Measurements from ENCODE around the gene SF3A1. TPM values are rescaled to one million over a fixed set of nuclear protein-coding genes. Genes with fewer than 3 reads are reported as not detected.

SF3A1 gene
- total RNA-seq, 4 donors from 2014 or later = 19.5 to 185 (median 40.2) TPM

DNA sequence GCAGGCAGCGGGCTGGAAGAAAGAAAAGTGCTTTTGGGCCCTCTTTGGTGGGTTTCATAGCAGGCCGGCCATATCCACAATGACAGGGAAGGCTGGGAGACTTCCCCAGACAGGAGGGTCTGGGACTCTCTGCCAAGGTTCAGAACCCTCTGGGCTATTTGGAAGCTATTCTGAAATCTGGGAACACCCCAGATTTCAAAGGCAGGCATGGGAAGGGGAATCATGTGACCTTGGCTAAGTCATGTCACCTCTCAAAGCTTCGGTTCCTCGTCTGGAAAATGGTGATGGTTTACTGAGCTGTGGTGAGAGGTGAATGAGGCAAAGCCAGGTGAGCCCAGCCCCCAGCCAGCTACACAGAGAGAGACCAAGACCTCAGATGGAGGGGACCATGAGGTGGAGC is 72.0 kb downstream of the SF3A1 start:
- Histone ChIP-seq H3K4me3 (no peak overlapping the region), H3K36me3 (no peaks in the 10 kb centered on the region), H3K27me3 (no peaks in the 10 kb centered on the region), H3K9me3 (no peaks in the 10 kb centered on the region), H3K27ac (no peak overlapping the region), H3K4me1 (peaks cover 0 to 13% of the 10 kb centered on the region in 2 donors)
- DNase-seq = no peak
- intact Hi-C loops (cut with DNase I; ENCODE audit: low total_unique reads) = loop anchor here (5.0 kb wide), 1 partner anchor 103 kb away; the partner anchor contains the start of gene RNF215
- TF ChIP-seq, protein P1, sequence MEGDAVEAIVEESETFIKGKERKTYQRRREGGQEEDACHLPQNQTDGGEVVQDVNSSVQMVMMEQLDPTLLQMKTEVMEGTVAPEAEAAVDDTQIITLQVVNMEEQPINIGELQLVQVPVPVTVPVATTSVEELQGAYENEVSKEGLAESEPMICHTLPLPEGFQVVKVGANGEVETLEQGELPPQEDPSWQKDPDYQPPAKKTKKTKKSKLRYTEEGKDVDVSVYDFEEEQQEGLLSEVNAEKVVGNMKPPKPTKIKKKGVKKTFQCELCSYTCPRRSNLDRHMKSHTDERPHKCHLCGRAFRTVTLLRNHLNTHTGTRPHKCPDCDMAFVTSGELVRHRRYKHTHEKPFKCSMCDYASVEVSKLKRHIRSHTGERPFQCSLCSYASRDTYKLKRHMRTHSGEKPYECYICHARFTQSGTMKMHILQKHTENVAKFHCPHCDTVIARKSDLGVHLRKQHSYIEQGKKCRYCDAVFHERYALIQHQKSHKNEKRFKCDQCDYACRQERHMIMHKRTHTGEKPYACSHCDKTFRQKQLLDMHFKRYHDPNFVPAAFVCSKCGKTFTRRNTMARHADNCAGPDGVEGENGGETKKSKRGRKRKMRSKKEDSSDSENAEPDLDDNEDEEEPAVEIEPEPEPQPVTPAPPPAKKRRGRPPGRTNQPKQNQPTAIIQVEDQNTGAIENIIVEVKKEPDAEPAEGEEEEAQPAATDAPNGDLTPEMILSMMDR (IDR thresholded peaks at IDR 0.05) = no peak
- no peak for TF ChIP-seq POLR2A (IDR thresholded peaks at IDR 0.05)

DNA sequence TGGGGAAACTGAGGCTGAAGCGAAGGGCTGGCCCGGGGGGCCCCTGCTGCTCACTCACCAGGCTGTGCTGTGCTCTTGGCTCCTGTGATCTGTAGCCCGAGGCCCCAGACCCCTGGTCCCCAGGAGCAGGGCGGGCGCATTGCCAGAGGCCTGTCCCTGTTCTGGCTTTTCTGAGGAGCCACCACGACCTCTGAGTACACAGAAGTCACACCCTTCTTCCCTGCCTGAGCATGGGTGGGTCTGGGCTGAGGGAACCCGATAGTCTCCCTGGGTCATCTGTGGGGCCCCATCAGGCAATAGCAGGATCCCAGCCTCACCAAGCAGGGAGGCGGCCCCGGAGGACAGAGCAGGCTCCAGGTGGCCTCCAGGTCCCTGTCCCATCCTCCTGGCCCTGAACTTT is 72.5 kb downstream of the SF3A1 start:
- no peak for TF ChIP-seq POLR2A (IDR thresholded peaks at IDR 0.05)
- TF ChIP-seq, protein P1 (IDR thresholded peaks at IDR 0.05) = no peak
- intact Hi-C loops (cut with DNase I; ENCODE audit: low total_unique reads) = no loop called here
- H3K27ac ChIP-seq = no peak overlapping the region

DNA sequence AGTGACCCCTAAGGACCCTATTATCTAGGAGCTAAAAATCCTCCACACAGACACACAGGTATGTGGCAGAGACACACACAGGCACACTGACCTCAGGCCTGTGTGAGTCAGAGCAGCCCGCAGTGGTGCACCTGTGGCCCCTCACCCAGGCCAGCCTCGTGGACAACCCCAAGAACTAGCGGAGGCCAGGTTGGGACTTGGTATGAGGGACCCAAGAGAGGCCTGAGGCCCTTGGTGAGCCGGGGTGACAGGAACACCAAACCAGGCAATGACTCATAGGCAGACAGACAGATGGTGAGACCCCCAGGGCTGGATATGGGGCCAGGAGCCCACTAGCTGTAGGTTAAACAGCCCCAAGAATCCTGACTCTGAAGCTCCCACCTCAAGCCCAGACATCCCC is 73.4 kb downstream of the SF3A1 start:
- Histone ChIP-seq H3K4me1 (peaks cover 0 to 11% of the 10 kb centered on the region in 2 donors), H3K27me3 (no peaks in the 10 kb centered on the region), H3K27ac (no peak overlapping the region), H3K36me3 (no peaks in the 10 kb centered on the region), H3K4me3 (no peak overlapping the region), H3K9me3 (no peaks in the 10 kb centered on the region)
- intact Hi-C loops (cut with DNase I; ENCODE audit: low total_unique reads) = no loop called here
- TF ChIP-seq, protein P1 (IDR thresholded peaks at IDR 0.05) = no peak
- no peak for TF ChIP-seq POLR2A (IDR thresholded peaks at IDR 0.05)
- DNase-seq = no peak

More for the DNA sequence above, 72.5 kb downstream of the SF3A1 start:
- H3K36me3 ChIP-seq = no peaks in the 10 kb centered on the region
- no peak for DNase-seq
- H3K4me3 ChIP-seq = no peak overlapping the region
- H3K27me3 ChIP-seq = no peaks in the 10 kb centered on the region
- peaks cover 0 to 13% of the 10 kb centered on the region in 2 donors for H3K4me1 ChIP-seq
- no peaks in the 10 kb centered on the region for H3K9me3 ChIP-seq

DNA sequence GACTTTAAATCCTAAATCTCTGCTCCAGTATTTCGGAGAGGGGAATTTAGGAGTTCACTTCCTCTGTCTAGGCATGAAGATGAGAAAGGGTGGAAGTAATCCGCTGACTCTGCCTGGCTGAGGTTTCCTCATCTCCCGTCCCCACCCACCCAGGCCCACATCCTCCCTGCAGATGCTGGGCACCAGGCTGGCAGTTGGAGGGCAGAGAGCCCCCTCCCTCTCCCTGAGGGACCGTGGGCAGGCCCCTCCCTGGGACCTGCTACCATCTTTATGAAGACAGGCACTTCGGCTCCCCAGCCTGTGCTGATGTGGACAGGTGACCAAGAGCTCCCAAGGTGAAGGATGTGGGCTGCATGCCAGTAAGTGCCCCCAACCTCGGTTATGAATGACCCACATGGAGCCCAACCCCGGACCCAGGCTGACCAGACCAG is 74.1 kb downstream of the SF3A1 start:
- TF ChIP-seq, protein P1 (IDR thresholded peaks at IDR 0.05) = no peak
- no peak for TF ChIP-seq POLR2A (IDR thresholded peaks at IDR 0.05)
- H3K27ac ChIP-seq = no peak overlapping the region
- no peak for DNase-seq
- no peaks in the 10 kb centered on the region for H3K27me3 ChIP-seq
- no peaks in the 10 kb centered on the region for H3K36me3 ChIP-seq
- H3K4me3 ChIP-seq = no peak overlapping the region
- intact Hi-C loops (cut with DNase I; ENCODE audit: low total_unique reads) = no loop called here
- peaks cover 0 to 6% of the 10 kb centered on the region in 2 donors for H3K4me1 ChIP-seq
- H3K9me3 ChIP-seq = no peaks in the 10 kb centered on the region

Other genes starting within 250 kb of the SF3A1 start
- 1 to 10 TPM in 2 of 4 donors, under 1 TPM in 1, not detected in 1; under 0.01 to 3.0 (median 1.5) TPM for gene LIF, start 110.1 kb downstream of the SF3A1 start, total RNA-seq
- gene OSM, start 90.0 kb downstream of the SF3A1 start, total RNA-seq = 1 to 10 TPM in 1 of 4 donors, under 1 TPM in 2, not detected in 1; 0.76 to 8.8 (median 0.76) TPM
- gene CASTOR1, start 67.4 kb downstream of the SF3A1 start, total RNA-seq = 10 to 100 TPM; 15.8 to 67.1 (median 27.7) TPM
- 10 to 100 TPM in 2 of 4 donors, 1 to 10 TPM in 2; 2.8 to 33.6 (median 10.0) TPM for gene TBC1D10A, start 30.0 kb downstream of the SF3A1 start, total RNA-seq
- gene CCDC157, start 113 bp upstream of the SF3A1 start, total RNA-seq = 1 to 10 TPM in 3 of 4 donors, not detected in 1; 2.9 to 6.8 (median 4.6) TPM
- 10 to 100 TPM in 3 of 4 donors, 1 to 10 TPM in 1; 8.2 to 25.9 (median 18.9) TPM for gene RNF215, start 30.5 kb upstream of the SF3A1 start, total RNA-seq
- gene SEC14L2, start 40.1 kb upstream of the SF3A1 start, total RNA-seq = 10 to 100 TPM in 2 of 4 donors, 1 to 10 TPM in 1, not detected in 1; 7.8 to 45.9 (median 23.1) TPM
- 1 to 10 TPM in 3 of 4 donors, not detected in 1; 1.2 to 5.5 (median 3.2) TPM for gene MTFP1, start 68.9 kb upstream of the SF3A1 start, total RNA-seq
- gene SEC14L3, start 115.1 kb upstream of the SF3A1 start, total RNA-seq = not detected
- gene SEC14L4, start 148.8 kb upstream of the SF3A1 start, total RNA-seq = under 1 TPM in 1 of 4 donors, not detected in 3; 0.41 TPM
- 1 to 10 TPM in 2 of 4 donors, under 1 TPM in 1, not detected in 1; under 0.01 to 4.8 (median 4.0) TPM for gene SEC14L6, start 189.8 kb upstream of the SF3A1 start, total RNA-seq
- gene GAL3ST1, start 217.8 kb upstream of the SF3A1 start, total RNA-seq = 1 to 10 TPM in 2 of 4 donors, under 1 TPM in 1, not detected in 1; 0.26 to 6.6 (median 1.2) TPM
- gene PES1, start 235.0 kb upstream of the SF3A1 start, total RNA-seq = 10 to 100 TPM; 13.5 to 67.5 (median 44.9) TPM

All from uterus (tissue), 4 donors.